Mucosa of descending colon (tissue), 3 donors: ENCODE data around the gene PPP2CA. TPM values are rescaled to one million over a fixed set of nuclear protein-coding genes. Genes with fewer than 3 reads are reported as not detected.

Experiments used
- ATAC-seq: fragments of 200-7000 bp; cut with Tn5 transposase; one replicate; pipeline ENCODE4 v1.9.1; 2020; ENCODE audit warnings: mild to moderate bottlenecking, moderate library complexity
- DNase-seq, 3 donors: peaks; one replicate each; pipeline ENCODE4 v3.0.0-alpha.2; 2020
- H3K36me3 ChIP-seq: fragments of 200-600 bp; one replicate; pipeline ENCODE4 v1.8.0; 2021; ENCODE audit warnings: low read depth, mild to moderate bottlenecking
- H3K4me1 ChIP-seq: fragments of 200-600 bp; one replicate; pipeline ENCODE4 v1.8.0; 2021; ENCODE audit warnings: low read depth, mild to moderate bottlenecking
- H3K4me3 ChIP-seq: fragments of 200-600 bp; one replicate; pipeline ENCODE4 v1.8.0; 2021; ENCODE audit warnings: mild to moderate bottlenecking
- H3K9me3 ChIP-seq: fragments of 200-600 bp; one replicate; pipeline ENCODE4 v1.8.0; 2021; ENCODE audit warnings: mild to moderate bottlenecking
- CTCF ChIP-seq: fragments of 200-600 bp; IDR thresholded peaks from one replicate; pipeline ENCODE4 v1.8.0; 2022; ENCODE audit warnings: antibody characterized with exemption, mild to moderate bottlenecking
- intact Hi-C, 2 donors: fragments of 100-400 bp; cut with DNase I in 1 of 2; cut with micrococcal nuclease in 1 of 2; formaldehyde crosslinking; loops; one replicate each; pipeline versions ENCODE4 v1.11.0 to v1.11.1; 2022; cut with DNase I, micrococcal nuclease
- total RNA-seq, 3 donors: library from RNA; stranded (reverse); fragmentation: NEBNext Ultra II Directional in 2 of 3; extraction: Animal tissue kit (Norgen Biotek cat#: 25700) in 2 of 3; gene quantifications; one replicate each; pipeline versions ENCODE4 v1.2.1 to v1.2.4, GENCODE V29; 2021 to 2023
- donor health status: DM: no; HTN: no; CAD: no; lungs with moderate emphysema.
- donor health status: DM: no; HTN: no; CAD: no.
- donor health status: DM: no; HTN: yes; CAD: no.

The PPP2CA gene
- total RNA-seq, 3 donors from 2014 or later = 93.9 to 120 (median 115) TPM

- no peaks in the 10 kb centered on the region for H3K4me1 ChIP-seq
- TF ChIP-seq CTCF = no peak
- no peak for ATAC-seq
- no peak overlapping the region for H3K4me3 ChIP-seq
- intact Hi-C loops = no loop called here
- no peaks in the 10 kb centered on the region for H3K36me3 ChIP-seq
- no peak for DNase-seq
- H3K9me3 ChIP-seq = no peaks in the 10 kb centered on the region
These were observed 26.8 kb upstream of the PPP2CA start for GRCh38 chr5:134252671-134253070.

- H3K4me1 ChIP-seq = no peaks in the 10 kb centered on the region
- H3K9me3 ChIP-seq = no peaks in the 10 kb centered on the region
- intact Hi-C loops = no loop called here
- no peak overlapping the region for H3K4me3 ChIP-seq
- TF ChIP-seq CTCF = no peak
- no peak for DNase-seq
- ATAC-seq = no peak
- H3K36me3 ChIP-seq = no peaks in the 10 kb centered on the region
These were observed 25.1 kb upstream of the PPP2CA start for GRCh38 chr5:134250949-134251348.

GRCh38 chr5:134249469-134250379 is 23.9 kb upstream of the PPP2CA start:
- peak in 1 of 3 donors; percentile 19 for DNase-seq
- no peak for TF ChIP-seq CTCF
- intact Hi-C loops = no loop called here
- peak; percentile 41 for ATAC-seq
- Histone ChIP-seq H3K36me3 (no peaks in the 10 kb centered on the region), H3K4me1 (no peaks in the 10 kb centered on the region), H3K9me3 (no peaks in the 10 kb centered on the region), H3K4me3 (no peak overlapping the region)

- Histone ChIP-seq H3K4me1 (no peaks in the 10 kb centered on the region), H3K36me3 (no peaks in the 10 kb centered on the region), H3K4me3 (no peak overlapping the region), H3K9me3 (no peaks in the 10 kb centered on the region)
- DNase-seq (no peak), ATAC-seq (no peak)
- TF ChIP-seq CTCF = no peak
- intact Hi-C loops = no loop called here
These were observed 22.4 kb upstream of the PPP2CA start for GRCh38 chr5:134248256-134248655.

- no peak for ATAC-seq
- H3K4me3 ChIP-seq = no peak overlapping the region
- intact Hi-C loops = no loop called here
- H3K36me3 ChIP-seq = no peaks in the 10 kb centered on the region
- no peak for TF ChIP-seq CTCF
- H3K9me3 ChIP-seq = no peaks in the 10 kb centered on the region
- H3K4me1 ChIP-seq = no peaks in the 10 kb centered on the region
- no peak for DNase-seq
These were observed 21.8 kb upstream of the PPP2CA start for GRCh38 chr5:134247428-134248224.
